Neural progenitor cell (in vitro differentiated cells): ENCODE measurements around the gene NEU1. TPM values are rescaled to one million over a fixed set of nuclear protein-coding genes. Genes with fewer than 3 reads are reported as not detected.
"Not testable (repeated sequence)": the region's sequence is repeated elsewhere in the genome, so short reads cannot be mapped to it uniquely, and the experiment has no call there.

Experiments used
- DNase-seq: peaks from one replicate; pipeline ENCODE4 v3.0.0-alpha.2; 2016; ENCODE audit warnings: low spot score
- H2AFZ ChIP-seq: fragments of 200-600 bp; sonication (generic); replicated peaks from 2 replicates; pipeline ENCODE4 v1.6.1; 2016; ENCODE audit warnings: antibody characterized with exemption
- H3F3A ChIP-seq: fragments of 200-600 bp; sonication (generic); 2 replicates; pipeline ENCODE4 v1.6.1; 2016; ENCODE audit warnings: antibody characterized with exemption, low read depth
- H3K27ac ChIP-seq: fragments of 200-600 bp; sonication (generic); 2 replicates; pipeline ENCODE4 v1.5.1; 2016; ENCODE audit warnings: mild to moderate bottlenecking
- H3K27me3 ChIP-seq: fragments of 200-600 bp; sonication (generic); 2 replicates; pipeline ENCODE4 v1.6.1; 2016; ENCODE audit warnings: mild to moderate bottlenecking, moderate library complexity
- H3K36me3 ChIP-seq: fragments of 200-600 bp; sonication (generic); 2 replicates; pipeline ENCODE4 v1.5.1; 2016
- H3K4me1 ChIP-seq: fragments of 200-600 bp; sonication (generic); 2 replicates; pipeline ENCODE4 v1.6.1; 2016; ENCODE audit warnings: mixed run types
- H3K4me2 ChIP-seq: fragments of 200-600 bp; sonication (generic); 2 replicates; pipeline ENCODE4 v1.6.1; 2016
- H3K4me3 ChIP-seq: fragments of 200-600 bp; sonication (generic); 2 replicates; pipeline ENCODE4 v1.5.1; 2016
- H3K79me2 ChIP-seq: fragments of 200-600 bp; sonication (generic); 2 replicates; pipeline ENCODE4 v1.6.1; 2016; ENCODE audit warnings: low read depth
- H3K9ac ChIP-seq: fragments of 200-600 bp; sonication (generic); 2 replicates; pipeline ENCODE4 v1.6.1; 2016
- H3K9me3 ChIP-seq: fragments of 200-600 bp; sonication (generic); 2 replicates; pipeline ENCODE4 v1.5.1; 2016; ENCODE audit warnings: low read depth
- H4K20me1 ChIP-seq: fragments of 200-600 bp; sonication (generic); 2 replicates; pipeline ENCODE4 v1.6.1; 2016; ENCODE audit warnings: low read depth
- H3K27ac Mint-ChIP-seq: 3 replicates; pipeline ENCODE4 v1.8.0; 2021; ENCODE audit warnings: mixed read lengths
- H3K27me3 Mint-ChIP-seq: 2 replicates; pipeline ENCODE4 v1.8.0; 2022; ENCODE audit warnings: low read depth, mild to moderate bottlenecking, inconsistent platforms, moderate library complexity, mixed read lengths; ENCODE audit not compliant: insufficient read depth
- H3K36me3 Mint-ChIP-seq: 3 replicates; pipeline ENCODE4 v1.8.0; 2021; ENCODE audit warnings: mixed read lengths
- H3K4me1 Mint-ChIP-seq: 3 replicates; pipeline ENCODE4 v1.8.0; 2021; ENCODE audit warnings: mixed read lengths
- H3K4me3 Mint-ChIP-seq: 3 replicates; pipeline ENCODE4 v1.8.0; 2021; ENCODE audit warnings: mild to moderate bottlenecking, moderate library complexity, mixed read lengths
- H3K9me3 Mint-ChIP-seq: 3 replicates; pipeline ENCODE4 v1.8.0; 2020; ENCODE audit warnings: mixed read lengths
- CTCF ChIP-seq: fragments of 200-600 bp; sonication (generic); IDR thresholded peaks from 2 replicates; pipeline ENCODE4 v1.5.1; 2017; ENCODE audit warnings: antibody characterized with exemption, mild to moderate bottlenecking
- EZH2 ChIP-seq: fragments of 200-600 bp; sonication (generic); IDR thresholded peaks from 2 replicates; pipeline ENCODE4 v1.6.1; 2017; ENCODE audit warnings: antibody characterized with exemption, mild to moderate bottlenecking, moderate library complexity
- EZH2phosphoT487 ChIP-seq: fragments of 200-600 bp; sonication (generic); IDR thresholded peaks from 2 replicates; pipeline ENCODE4 v1.6.1; 2017; ENCODE audit warnings: antibody characterized with exemption
- total RNA-seq: library from RNA; depleted of rRNA; stranded (reverse); fragments of >200 nt; gene quantifications from 2 replicates; pipeline ENCODE4 v1.2.3, GENCODE V29; 2015; ENCODE audit warnings: low replicate concordance

NEU1 gene
- total RNA-seq, 1 donor from 2014 or later = 17.4 TPM

GRCh38 chr6:31844507-31844906, 18.1 kb downstream of the NEU1 start:
- Mint-ChIP-seq H3K27ac (no peak overlapping the region), H3K9me3 (no peaks in the 10 kb centered on the region), H3K4me3 (no peak overlapping the region), H3K36me3 (peaks cover 11% of the 10 kb centered on the region), H3K27me3 (peaks cover 12% of the 10 kb centered on the region), H3K4me1 (peaks cover under 1% of the 10 kb centered on the region)
- Histone ChIP-seq H2AFZ (no peak overlapping the region), H3K79me2 (no peaks in the 10 kb centered on the region), H3K9me3 (no peaks in the 10 kb centered on the region), H3K27me3 (no peaks in the 10 kb centered on the region), H3K4me2 (no peak overlapping the region), H3K36me3 (peaks cover 10% of the 10 kb centered on the region), H4K20me1 (peaks cover 5% of the 10 kb centered on the region), H3K4me1 (no peaks in the 10 kb centered on the region), H3F3A (peaks cover 35% of the 10 kb centered on the region), H3K27ac (no peak overlapping the region), H3K9ac (no peak overlapping the region), H3K4me3 (no peak overlapping the region)
- TF ChIP-seq EZH2phosphoT487 (no peak), EZH2 (no peak), CTCF (no peak)
- DNase-seq = no peak

GRCh38 chr6:31842053-31842452, 20.6 kb downstream of the NEU1 start:
- no peak for DNase-seq
- no peak overlapping the region for H3K4me3 Mint-ChIP-seq
- Histone ChIP-seq H2AFZ (no peak overlapping the region), H3F3A (peaks cover 59% of the 10 kb centered on the region), H3K4me3 (no peak overlapping the region), H4K20me1 (peaks cover 30% of the 10 kb centered on the region), H3K79me2 (peaks cover 23% of the 10 kb centered on the region), H3K9me3 (no peaks in the 10 kb centered on the region), H3K4me2 (no peak overlapping the region), H3K27me3 (no peaks in the 10 kb centered on the region), H3K36me3 (peaks cover 20% of the 10 kb centered on the region), H3K4me1 (peaks cover 14% of the 10 kb centered on the region), H3K27ac (peak overlapping the region; percentile 13), H3K9ac (no peak overlapping the region)
- H3K36me3 Mint-ChIP-seq = peaks cover 23% of the 10 kb centered on the region
- H3K27me3 Mint-ChIP-seq = peaks cover 15% of the 10 kb centered on the region
- peaks cover 13% of the 10 kb centered on the region for H3K4me1 Mint-ChIP-seq
- no peak overlapping the region for H3K27ac Mint-ChIP-seq
- no peaks in the 10 kb centered on the region for H3K9me3 Mint-ChIP-seq
- no peak for TF ChIP-seq EZH2
- TF ChIP-seq CTCF = no peak
- no peak for TF ChIP-seq EZH2phosphoT487

GRCh38 chr6:31839779-31840126, 22.9 kb downstream of the NEU1 start:
- H3K27me3 Mint-ChIP-seq = peaks cover 19% of the 10 kb centered on the region
- Histone ChIP-seq H3K36me3 (peaks cover 27% of the 10 kb centered on the region), H3F3A (peaks cover 82% of the 10 kb centered on the region), H4K20me1 (peaks cover 46% of the 10 kb centered on the region), H3K4me1 (peaks cover 26% of the 10 kb centered on the region), H3K79me2 (peaks cover 46% of the 10 kb centered on the region)
- H3K4me1 Mint-ChIP-seq = peaks cover 31% of the 10 kb centered on the region
- not testable (repeated sequence) for H3K4me3 ChIP-seq, H2AFZ ChIP-seq, H3K27ac ChIP-seq, H3K9me3 Mint-ChIP-seq, H3K4me2 ChIP-seq, H3K9me3 ChIP-seq, H3K4me3 Mint-ChIP-seq, H3K27ac Mint-ChIP-seq, H3K27me3 ChIP-seq, DNase-seq, H3K9ac ChIP-seq
- peaks cover 39% of the 10 kb centered on the region for H3K36me3 Mint-ChIP-seq

GRCh38 chr6:31838968-31839367, 23.7 kb downstream of the NEU1 start:
- peaks cover 46% of the 10 kb centered on the region for H4K20me1 ChIP-seq

GRCh38 chr6:31838114-31838553, 24.5 kb downstream of the NEU1 start:
- Histone ChIP-seq H3K79me2 (peaks cover 47% of the 10 kb centered on the region), H3K4me2 (peak overlapping the region; percentile 92), H3K4me3 (peak overlapping the region; percentile 89), H4K20me1 (peaks cover 46% of the 10 kb centered on the region), H3K36me3 (peaks cover 27% of the 10 kb centered on the region), H3K4me1 (peaks cover 26% of the 10 kb centered on the region), H3F3A (peaks cover 88% of the 10 kb centered on the region)
- H3K27ac ChIP-seq, H3K9me3 ChIP-seq, H3K9ac ChIP-seq, H2AFZ ChIP-seq, H3K27ac Mint-ChIP-seq, H3K4me3 Mint-ChIP-seq, DNase-seq, H3K27me3 ChIP-seq, H3K9me3 Mint-ChIP-seq: not testable (repeated sequence)
- Mint-ChIP-seq H3K4me1 (peaks cover 38% of the 10 kb centered on the region), H3K27me3 (peaks cover 18% of the 10 kb centered on the region), H3K36me3 (peaks cover 38% of the 10 kb centered on the region)

More at GRCh38 chr6:31838968-31839367, 23.7 kb downstream of the NEU1 start:
- no peaks in the 10 kb centered on the region for H3K9me3 ChIP-seq
- H3K79me2 ChIP-seq = peaks cover 47% of the 10 kb centered on the region
- no peak overlapping the region for H2AFZ ChIP-seq
- H3K4me2 ChIP-seq = no peak overlapping the region
- Mint-ChIP-seq H3K27ac (no peak overlapping the region), H3K36me3 (peaks cover 38% of the 10 kb centered on the region), H3K27me3 (peaks cover 18% of the 10 kb centered on the region), H3K4me3 (peak overlapping the region; percentile 42), H3K9me3 (no peaks in the 10 kb centered on the region), H3K4me1 (peaks cover 38% of the 10 kb centered on the region)
- no peak overlapping the region for H3K27ac ChIP-seq
- H3K4me1 ChIP-seq = peaks cover 26% of the 10 kb centered on the region
- H3K27me3 ChIP-seq = no peaks in the 10 kb centered on the region
- peaks cover 89% of the 10 kb centered on the region for H3F3A ChIP-seq
- TF ChIP-seq EZH2 = no peak
- TF ChIP-seq CTCF = no peak
- TF ChIP-seq EZH2phosphoT487 = no peak
- no peak overlapping the region for H3K4me3 ChIP-seq
- H3K36me3 ChIP-seq = peaks cover 27% of the 10 kb centered on the region
- H3K9ac ChIP-seq = no peak overlapping the region
- DNase-seq = no peak
